ENCODE measurements around the gene LRRC71. TPM values are rescaled to one million over a fixed set of nuclear protein-coding genes. Genes with fewer than 3 reads are reported as not detected.

The LRRC71 gene
- total RNA-seq, 1 experiment from 2014 or later = not detected

- Histone ChIP-seq H3K9me3 (no peaks in the 10 kb centered on the region), H3K36me3 (ENCODE audit: control insufficient read depth, insufficient read depth, low read length) (peaks cover 8% of the 10 kb centered on the region), H3K27me3 (replicated peaks; ENCODE audit: control insufficient read depth, insufficient read depth, low read length) (no peaks in the 10 kb centered on the region), H3K4me3 (ENCODE audit: low read depth, low read length) (no peak overlapping the region), H3K4me1 (no peaks in the 10 kb centered on the region)
- H3K9me3 Mint-ChIP-seq (ENCODE audit: unreplicated experiment) = no peaks in the 10 kb centered on the region
- BruUV-seq (replicated peaks) = no TSS peak
- intact Hi-C loops (cut with micrococcal nuclease; ENCODE audit: unreplicated experiment) = no loop called here
- no peak for DNase-seq
- ChIA-PET POLR2A (no interaction called here), CTCF (interaction anchor here (0.8 to 1.2 kb wide), 2 partner anchors 9 to 13 kb away, joined by 3 to 6 read pairs; no protein-coding TSS in a partner anchor)
- no peak overlapping the region for H3K4me3 Mint-ChIP-seq (ENCODE audit: unreplicated experiment)
- no peaks in the 10 kb centered on the region for H3K27me3 Mint-ChIP-seq (ENCODE audit: insufficient read depth, unreplicated experiment)
- no peak overlapping the region for H3K27ac Mint-ChIP-seq (ENCODE audit: unreplicated experiment)
- TF ChIP-seq CTCF (IDR thresholded peaks at IDR 0.05; ENCODE audit: insufficient read depth in 1 of 2, low read depth in 1 of 2, low read length in 1 of 2, severe bottlenecking in 1 of 2, unreplicated experiment in 1 of 2) = no peak
- no peaks in the 10 kb centered on the region for H3K4me1 Mint-ChIP-seq (ENCODE audit: low read depth, unreplicated experiment)
- H3K36me3 Mint-ChIP-seq (ENCODE audit: insufficient read depth, unreplicated experiment) = peaks cover 38% of the 10 kb centered on the region
These were observed 16.3 kb downstream of the LRRC71 start for GRCh38 chr1:156936721-156937220.

DNA sequence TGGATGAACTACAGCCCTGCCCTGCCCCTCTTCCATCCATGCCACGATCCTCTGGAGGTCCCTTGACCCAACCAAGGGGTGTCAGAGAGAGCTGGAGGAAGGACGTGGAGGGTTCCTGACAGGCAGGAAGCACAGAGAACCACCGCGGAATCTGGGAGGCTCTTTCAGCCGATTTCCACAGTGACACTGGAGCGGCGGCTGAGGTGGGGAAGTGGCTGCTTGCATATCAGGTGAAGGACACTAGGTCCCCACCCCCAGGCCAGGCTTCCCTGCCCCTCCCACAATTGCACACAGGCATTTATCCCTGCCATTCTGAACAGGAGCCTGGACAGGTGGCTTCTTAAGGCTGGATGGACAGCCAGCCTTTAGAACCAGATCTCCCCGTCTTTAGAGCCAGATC lies 17.5 kb downstream of the LRRC71 start:
- Mint-ChIP-seq H3K27ac (ENCODE audit: unreplicated experiment) (no peak overlapping the region), H3K4me1 (ENCODE audit: low read depth, unreplicated experiment) (no peaks in the 10 kb centered on the region), H3K4me3 (ENCODE audit: unreplicated experiment) (no peak overlapping the region), H3K27me3 (ENCODE audit: insufficient read depth, unreplicated experiment) (no peaks in the 10 kb centered on the region), H3K9me3 (ENCODE audit: unreplicated experiment) (no peaks in the 10 kb centered on the region), H3K36me3 (ENCODE audit: insufficient read depth, unreplicated experiment) (peaks cover 36% of the 10 kb centered on the region)
- Histone ChIP-seq H3K27me3 (replicated peaks; ENCODE audit: control insufficient read depth, insufficient read depth, low read length) (no peaks in the 10 kb centered on the region), H3K36me3 (ENCODE audit: control insufficient read depth, insufficient read depth, low read length) (peaks cover 9% of the 10 kb centered on the region), H3K4me1 (no peaks in the 10 kb centered on the region), H3K4me3 (ENCODE audit: low read depth, low read length) (no peak overlapping the region), H3K9me3 (no peaks in the 10 kb centered on the region)
- DNase-seq = no peak
- intact Hi-C loops (cut with micrococcal nuclease; ENCODE audit: unreplicated experiment) = no loop called here
- no peak for TF ChIP-seq CTCF (IDR thresholded peaks at IDR 0.05; ENCODE audit: insufficient read depth in 1 of 2, low read depth in 1 of 2, low read length in 1 of 2, severe bottlenecking in 1 of 2, unreplicated experiment in 1 of 2)
- no TSS peak for BruUV-seq (replicated peaks)
- POLR2A ChIA-PET = no interaction called here
- CTCF ChIA-PET = no interaction called here

GRCh38 chr1:156938813-156939212 lies 18.4 kb downstream of the LRRC71 start:
- CTCF ChIA-PET = interaction anchor here (1.1 kb wide), 1 partner anchor 135 kb away, joined by 3 read pairs; no protein-coding TSS in a partner anchor
- BruUV-seq (replicated peaks) = no TSS peak

More at GRCh38 chr1:156938813-156939212, 18.4 kb downstream of the LRRC71 start:
- Mint-ChIP-seq H3K27me3 (ENCODE audit: insufficient read depth, unreplicated experiment) (no peaks in the 10 kb centered on the region), H3K4me3 (ENCODE audit: unreplicated experiment) (no peak overlapping the region), H3K27ac (ENCODE audit: unreplicated experiment) (no peak overlapping the region), H3K36me3 (ENCODE audit: insufficient read depth, unreplicated experiment) (peaks cover 34% of the 10 kb centered on the region), H3K4me1 (ENCODE audit: low read depth, unreplicated experiment) (no peaks in the 10 kb centered on the region), H3K9me3 (ENCODE audit: unreplicated experiment) (no peaks in the 10 kb centered on the region)
- peaks cover 9% of the 10 kb centered on the region for H3K36me3 ChIP-seq (ENCODE audit: control insufficient read depth, insufficient read depth, low read length)
- no peaks in the 10 kb centered on the region for H3K27me3 ChIP-seq (replicated peaks; ENCODE audit: control insufficient read depth, insufficient read depth, low read length)
- TF ChIP-seq CTCF (IDR thresholded peaks at IDR 0.05; ENCODE audit: insufficient read depth in 1 of 2, low read depth in 1 of 2, low read length in 1 of 2, severe bottlenecking in 1 of 2, unreplicated experiment in 1 of 2) = no peak
- no peaks in the 10 kb centered on the region for H3K4me1 ChIP-seq
- H3K9me3 ChIP-seq = no peaks in the 10 kb centered on the region
- DNase-seq = no peak
- POLR2A ChIA-PET = no interaction called here
- no peak overlapping the region for H3K4me3 ChIP-seq (ENCODE audit: low read depth, low read length)
- intact Hi-C loops (cut with micrococcal nuclease; ENCODE audit: unreplicated experiment) = no loop called here

All from Caco-2 (cell line).